WTC11 (cell line): ENCODE data around the gene SLC25A45. TPM values are rescaled to one million over a fixed set of nuclear protein-coding genes. Genes with fewer than 3 reads are reported as not detected.

Experiments used
- ATAC-seq: fragments of 200-7000 bp; cut with Tn5 transposase; 2 replicates; pipeline ENCODE4 v1.10.0; 2021; ENCODE audit warnings: mild to moderate bottlenecking, moderate library complexity
- CTCF ChIA-PET: fragments of 300-600 bp; sonication (Branson Sonifier 250); formaldehyde crosslinking; loops from one replicate; lab custom pipeline; 2021; ENCODE audit warnings: antibody characterized with exemption; lab: Charles Lee
- POLR2A ChIA-PET: fragments of 350-600 bp; sonication (Branson Sonifier 250); formaldehyde crosslinking; loops from one replicate; lab custom pipeline; 2021; ENCODE audit warnings: antibody characterized with exemption; lab: Charles Lee
- DNase-seq: peaks from one replicate; pipeline ENCODE4 v3.0.0; 2021; ENCODE audit warnings: low spot score
- H3K27ac Mint-ChIP-seq: 2 replicates; pipeline ENCODE4 v1.8.0; 2021; ENCODE audit warnings: mixed read lengths
- H3K27me3 Mint-ChIP-seq: 2 replicates; pipeline ENCODE4 v1.8.0; 2021; ENCODE audit warnings: low read depth, mild to moderate bottlenecking, moderate library complexity, mixed read lengths
- H3K36me3 Mint-ChIP-seq: 2 replicates; pipeline ENCODE4 v1.8.0; 2021; ENCODE audit warnings: mixed read lengths
- H3K4me1 Mint-ChIP-seq: 2 replicates; pipeline ENCODE4 v1.8.0; 2022; ENCODE audit warnings: mixed read lengths
- H3K4me3 Mint-ChIP-seq: 2 replicates; pipeline ENCODE4 v1.8.0; 2021; ENCODE audit warnings: mild to moderate bottlenecking, moderate library complexity, mixed read lengths
- H3K9me3 Mint-ChIP-seq: 2 replicates; pipeline ENCODE4 v1.8.0; 2021; ENCODE audit warnings: mixed read lengths
- CTCF ChIP-seq: fragments of 200-600 bp; IDR thresholded peaks from 2 replicates; pipeline ENCODE4 v1.8.0; 2022; ENCODE audit warnings: antibody characterized with exemption
- E2F1 ChIP-seq: sonication (generic); formaldehyde crosslinking; IDR thresholded peaks from 2 replicates; pipeline ENCODE4 v1.8.0; 2022; ENCODE audit warnings: mild to moderate bottlenecking, missing genetic modification reagents
- E2F4 ChIP-seq: sonication (generic); formaldehyde crosslinking; IDR thresholded peaks from 2 replicates; pipeline ENCODE4 v1.8.1; 2022; ENCODE audit warnings: low read depth, mild to moderate bottlenecking, moderate library complexity, missing genetic modification reagents, borderline replicate concordance
- FOXP4 ChIP-seq: sonication (generic); formaldehyde crosslinking; IDR thresholded peaks from 2 replicates; pipeline ENCODE4 v1.8.0; 2022; ENCODE audit warnings: mild to moderate bottlenecking, missing genetic modification reagents
- GRHL2 ChIP-seq: fragments of 250-450 bp; sonication (Bioruptor Pico); IDR thresholded peaks from 2 replicates; pipeline ENCODE4 v1.8.0; 2022; ENCODE audit warnings: mild to moderate bottlenecking, moderate library complexity; ENCODE audit not compliant: insufficient replicate concordance, severe bottlenecking
- IRF1 ChIP-seq: sonication (generic); formaldehyde crosslinking; IDR thresholded peaks from 2 replicates; pipeline ENCODE4 v1.8.0; 2023; ENCODE audit warnings: missing genetic modification reagents
- MYBL2 ChIP-seq: sonication (generic); formaldehyde crosslinking; IDR thresholded peaks from 2 replicates; pipeline ENCODE4 v1.8.1; 2023; ENCODE audit warnings: mild to moderate bottlenecking, moderate library complexity, missing genetic modification reagents
- NFATC4 ChIP-seq: fragments of 250-450 bp; sonication (Bioruptor Pico); IDR thresholded peaks from 2 replicates; pipeline ENCODE4 v1.9.0; 2021; ENCODE audit warnings: mild to moderate bottlenecking
- NFE2L1 ChIP-seq: sonication (generic); formaldehyde crosslinking; IDR thresholded peaks from 2 replicates; pipeline ENCODE4 v1.8.1; 2023; ENCODE audit warnings: missing genetic modification reagents
- NR3C1 ChIP-seq: sonication (generic); formaldehyde crosslinking; conservative IDR thresholded peaks from 2 replicates; pipeline ENCODE4 v1.8.1; 2023; ENCODE audit warnings: low read depth, mild to moderate bottlenecking, missing genetic modification reagents
- RORB ChIP-seq: fragments of 250-450 bp; sonication (Bioruptor Pico); IDR thresholded peaks from 2 replicates; pipeline ENCODE4 v1.9.0; 2021; ENCODE audit warnings: mild to moderate bottlenecking
- SMAD3 ChIP-seq: sonication (generic); formaldehyde crosslinking; IDR thresholded peaks from 2 replicates; pipeline ENCODE4 v1.8.0; 2022; ENCODE audit warnings: missing genetic modification reagents, mild to moderate bottlenecking, borderline replicate concordance
- SP1 ChIP-seq: sonication (generic); formaldehyde crosslinking; conservative IDR thresholded peaks from 2 replicates; pipeline ENCODE4 v1.8.1; 2022; ENCODE audit warnings: missing genetic modification reagents
- ZNF219 ChIP-seq: sonication (generic); formaldehyde crosslinking; IDR thresholded peaks from 2 replicates; pipeline ENCODE4 v1.8.0; 2023; ENCODE audit warnings: missing genetic modification reagents, mild to moderate bottlenecking, borderline replicate concordance
- ZNF263 ChIP-seq: sonication (generic); formaldehyde crosslinking; IDR thresholded peaks from 2 replicates; pipeline ENCODE4 v1.8.1; 2022; ENCODE audit warnings: low read depth, mild to moderate bottlenecking, moderate library complexity, missing genetic modification reagents
- ZNF281 ChIP-seq: sonication (generic); formaldehyde crosslinking; IDR thresholded peaks from 2 replicates; pipeline ENCODE4 v1.8.0; 2023; ENCODE audit warnings: mild to moderate bottlenecking, missing genetic modification reagents
- ZNF396 ChIP-seq: fragments of 250-450 bp; sonication (Bioruptor Pico); IDR thresholded peaks from 2 replicates; pipeline ENCODE4 v1.8.0; 2021; ENCODE audit warnings: mild to moderate bottlenecking, moderate library complexity, borderline replicate concordance
- total RNA-seq: library from RNA; stranded (reverse); gene quantifications from 3 replicates; pipeline ENCODE4 v1.2.3, GENCODE V29; 2021
- TF ChIP-seq, protein P1 (sequence below): fragments of 250-450 bp; sonication (Bioruptor Pico); IDR thresholded peaks from 2 replicates; pipeline ENCODE4 v1.9.0; 2021; ENCODE audit warnings: moderate library complexity, mild to moderate bottlenecking, inconsistent platforms, borderline replicate concordance
- TF ChIP-seq, protein P2 (sequence below): fragments of 250-450 bp; sonication (Bioruptor Pico); IDR thresholded peaks from 2 replicates; pipeline ENCODE4 v1.8.0; 2021; ENCODE audit warnings: mild to moderate bottlenecking

SLC25A45 gene
- total RNA-seq, 1 experiment from 2014 or later = 1.7 TPM

GRCh38 chr11:65416841-65417701 lies 34.6 kb upstream of the SLC25A45 start (continued):
- TF ChIP-seq RORB (CRISPR knock-in tag) = no peak
- no peak for TF ChIP-seq ZNF263 (CRISPR knock-in tag)
- no peak for TF ChIP-seq ZNF396
- no peak for TF ChIP-seq GRHL2 (CRISPR knock-in tag)
- TF ChIP-seq SMAD3 (CRISPR knock-in tag) = no peak
- TF ChIP-seq ZNF219 (CRISPR knock-in tag) = no peak

- peak; percentile 63 for ATAC-seq
- Mint-ChIP-seq H3K4me1 (peaks cover 56% of the 10 kb centered on the region), H3K36me3 (no peaks in the 10 kb centered on the region; the same call in 1 of the 2 replicates), H3K9me3 (no peaks in the 10 kb centered on the region), H3K27me3 (0 out of 2 replicates have a peak, but pooled peaks cover 2% of the 10 kb centered on the region), H3K4me3 (peak overlapping the region; percentile 20), H3K27ac (no peak overlapping the region)
- peak; percentile 96 for DNase-seq
- ChIA-PET CTCF (interaction anchor here (0.6 to 12.8 kb wide), 55 partner anchors 8 to 442 kb away, joined by 3 to 224 read pairs (median 5); partner anchors contain the start of genes FRMD8, MALAT1, TIGD3 and ZNRD2), POLR2A (interaction anchor here (0.6 to 10.9 kb wide), 7 partner anchors 43 to 91 kb away, joined by 3 to 135 read pairs (median 10); partner anchors contain the start of gene MALAT1)
- TF ChIP-seq CTCF (peak; percentile 95), FOXP4 (CRISPR knock-in tag) (no peak), SP1 (CRISPR knock-in tag) (peak; percentile 66; the same call in 1 of the 2 replicates), E2F4 (CRISPR knock-in tag) (no peak), MYBL2 (CRISPR knock-in tag) (no peak), NFATC4 (CRISPR knock-in tag) (no peak), ZNF281 (CRISPR knock-in tag) (no peak), E2F1 (CRISPR knock-in tag) (no peak), NR3C1 (CRISPR knock-in tag) (no peak), NFE2L1 (CRISPR knock-in tag) (no peak), IRF1 (CRISPR knock-in tag) (no peak)
- TF ChIP-seq, protein P1, sequence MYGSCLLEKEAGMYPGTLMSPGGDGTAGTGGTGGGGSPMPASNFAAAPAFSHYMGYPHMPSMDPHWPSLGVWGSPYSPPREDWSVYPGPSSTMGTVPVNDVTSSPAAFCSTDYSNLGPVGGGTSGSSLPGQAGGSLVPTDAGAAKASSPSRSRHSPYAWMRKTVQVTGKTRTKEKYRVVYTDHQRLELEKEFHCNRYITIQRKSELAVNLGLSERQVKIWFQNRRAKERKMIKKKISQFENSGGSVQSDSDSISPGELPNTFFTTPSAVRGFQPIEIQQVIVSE (CRISPR knock-in tag) = no peak
- TF ChIP-seq, protein P2, sequence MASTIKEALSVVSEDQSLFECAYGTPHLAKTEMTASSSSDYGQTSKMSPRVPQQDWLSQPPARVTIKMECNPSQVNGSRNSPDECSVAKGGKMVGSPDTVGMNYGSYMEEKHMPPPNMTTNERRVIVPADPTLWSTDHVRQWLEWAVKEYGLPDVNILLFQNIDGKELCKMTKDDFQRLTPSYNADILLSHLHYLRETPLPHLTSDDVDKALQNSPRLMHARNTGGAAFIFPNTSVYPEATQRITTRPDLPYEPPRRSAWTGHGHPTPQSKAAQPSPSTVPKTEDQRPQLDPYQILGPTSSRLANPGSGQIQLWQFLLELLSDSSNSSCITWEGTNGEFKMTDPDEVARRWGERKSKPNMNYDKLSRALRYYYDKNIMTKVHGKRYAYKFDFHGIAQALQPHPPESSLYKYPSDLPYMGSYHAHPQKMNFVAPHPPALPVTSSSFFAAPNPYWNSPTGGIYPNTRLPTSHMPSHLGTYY = peak; percentile 29; the same call in 1 of the 2 replicates
Measured at GRCh38 chr11:65416341-65416824, 33.9 kb upstream of the SLC25A45 start.
